ENCODE measurements around the gene IDE.

GRCh38 chr10:92470026-92470425, 103.9 kb downstream of the IDE start:
- TF ChIP-seq CTCF (IDR thresholded peaks at IDR 0.05) (no peak), POLR2A (IDR thresholded peaks at IDR 0.05) (no peak), POLR2AphosphoS5 (IDR thresholded peaks at IDR 0.05) (no peak)

All from upper lobe of left lung (tissue), 4 donors.